Left lung (tissue), 10 donors: ENCODE data around the gene PLIN5. TPM values are rescaled to one million over a fixed set of nuclear protein-coding genes. Genes with fewer than 3 reads are reported as not detected.
"Not testable (repeated sequence)": the region's sequence is repeated elsewhere in the genome, so short reads cannot be mapped to it uniquely, and the experiment has no call there.

Source experiments
- ATAC-seq: fragments of 200-7000 bp; cut with Tn5 transposase; one replicate; pipeline ENCODE4 v1.9.1; 2020; ENCODE audit warnings: moderate library complexity
- DNase-seq, 4 donors: peaks; one replicate each; pipeline ENCODE4 v3.0.0-alpha.2; 2013 to 2020
- H3K27ac ChIP-seq, 2 donors: fragments of 200-600 bp; sonication (generic) in 1 of 2; one replicate each; pipeline versions ENCODE4 v1.5.0 to v1.8.0; 2020 to 2021
- H3K27me3 ChIP-seq, 2 donors: fragments of 200-600 bp; sonication (generic) in 1 of 2; one replicate each; pipeline versions ENCODE4 v1.5.0 to v1.8.0; 2020 to 2021
- H3K36me3 ChIP-seq, 2 donors: fragments of 200-600 bp; sonication (generic) in 1 of 2; one replicate each; pipeline versions ENCODE4 v1.5.0 to v1.8.0; 2020 to 2021
- H3K4me1 ChIP-seq, 2 donors: fragments of 200-600 bp; one replicate each; pipeline ENCODE4 v1.8.0; 2021
- H3K4me3 ChIP-seq, 2 donors: fragments of 200-600 bp; sonication (generic) in 1 of 2; one replicate each; pipeline versions ENCODE4 v1.5.0 to v1.8.0; 2020 to 2021; ENCODE audit warnings: mild to moderate bottlenecking in 1 of 2
- H3K9me3 ChIP-seq, 2 donors: fragments of 200-600 bp; sonication (generic) in 1 of 2; one replicate each; pipeline versions ENCODE4 v1.5.0 to v1.8.0; 2020 to 2021
- intact Hi-C, 2 donors: fragments of 100-400 bp; cut with DNase I; formaldehyde crosslinking; loops; one replicate each; pipeline versions ENCODE4 v1.11.2 to v1.14.2; 2022
- polyA plus RNA-seq, 6 donors: library from polyadenylated mRNA; unstranded; fragments of 120-200 nt; gene quantifications; one replicate each; pipeline ENCODE4 v1.2.1, GENCODE V29; 2013; ENCODE audit not compliant: insufficient read length in 6 of 6
- total RNA-seq, 2 donors: library from RNA; stranded (reverse); fragmentation: NEBNext Ultra II Directional; extraction: Animal tissue kit (Norgen Biotek cat#: 25700); gene quantifications; one replicate each; pipeline ENCODE4 v1.2.1, GENCODE V29; 2021
- TF ChIP-seq, protein P1 (sequence below), 2 donors: fragments of 200-600 bp; sonication (generic) in 1 of 2; IDR thresholded peaks; one replicate each; pipeline versions ENCODE4 v1.5.0 to v1.8.0; 2021; ENCODE audit warnings: antibody characterized with exemption in 2 of 2
- donor health status: DM: no; HTN: yes; CAD: no.
- donor health status: DM: no; HTN: no; CAD: no.

The PLIN5 gene
- total and polyA plus RNA-seq, 8 donors, result 1.8 to 15.9 (median 2.4) TPM

DNA sequence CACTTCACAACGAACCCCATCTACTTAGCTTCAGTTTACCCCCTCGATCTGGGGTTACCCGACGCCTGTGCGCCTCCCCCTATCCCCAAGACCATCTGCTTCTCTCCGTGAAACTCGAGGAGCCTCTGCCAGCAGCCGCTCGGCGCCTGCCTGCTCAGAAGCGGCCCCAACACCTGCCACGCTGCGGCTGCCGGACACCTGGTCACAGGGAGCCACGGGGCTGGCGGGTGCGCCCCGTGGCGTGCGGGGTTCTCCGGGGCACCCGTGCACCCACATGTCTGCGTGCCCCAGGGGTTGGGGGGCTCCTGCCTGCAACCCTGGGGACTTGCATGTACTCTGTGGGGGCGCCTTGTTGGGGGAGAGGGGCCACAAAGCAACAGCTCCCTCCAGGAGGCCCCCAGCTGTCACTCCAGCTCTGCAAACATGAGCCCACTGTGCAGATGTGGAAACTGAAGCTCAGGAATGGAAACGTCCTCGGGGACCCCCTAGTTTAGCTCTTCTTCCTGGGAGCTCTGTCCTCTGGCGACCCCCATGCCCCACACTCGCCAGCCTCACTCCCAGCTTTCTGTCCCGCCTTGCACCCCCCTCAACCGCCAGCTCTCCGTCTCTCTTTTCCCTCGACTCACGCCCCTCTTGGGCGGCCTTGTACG, 31.5 kb upstream of the PLIN5 start:
- H3K27ac ChIP-seq, result no peak overlapping the region
- H3K36me3 ChIP-seq, result no peaks in the 10 kb centered on the region
- H3K4me3 ChIP-seq, result no peak overlapping the region
- peaks cover 0 to 3% of the 10 kb centered on the region in 2 donors for H3K27me3 ChIP-seq
- no peaks in the 10 kb centered on the region for H3K9me3 ChIP-seq
- H3K4me1 ChIP-seq, result peaks cover 0 to 47% of the 10 kb centered on the region in 2 donors
- TF ChIP-seq, protein P1, sequence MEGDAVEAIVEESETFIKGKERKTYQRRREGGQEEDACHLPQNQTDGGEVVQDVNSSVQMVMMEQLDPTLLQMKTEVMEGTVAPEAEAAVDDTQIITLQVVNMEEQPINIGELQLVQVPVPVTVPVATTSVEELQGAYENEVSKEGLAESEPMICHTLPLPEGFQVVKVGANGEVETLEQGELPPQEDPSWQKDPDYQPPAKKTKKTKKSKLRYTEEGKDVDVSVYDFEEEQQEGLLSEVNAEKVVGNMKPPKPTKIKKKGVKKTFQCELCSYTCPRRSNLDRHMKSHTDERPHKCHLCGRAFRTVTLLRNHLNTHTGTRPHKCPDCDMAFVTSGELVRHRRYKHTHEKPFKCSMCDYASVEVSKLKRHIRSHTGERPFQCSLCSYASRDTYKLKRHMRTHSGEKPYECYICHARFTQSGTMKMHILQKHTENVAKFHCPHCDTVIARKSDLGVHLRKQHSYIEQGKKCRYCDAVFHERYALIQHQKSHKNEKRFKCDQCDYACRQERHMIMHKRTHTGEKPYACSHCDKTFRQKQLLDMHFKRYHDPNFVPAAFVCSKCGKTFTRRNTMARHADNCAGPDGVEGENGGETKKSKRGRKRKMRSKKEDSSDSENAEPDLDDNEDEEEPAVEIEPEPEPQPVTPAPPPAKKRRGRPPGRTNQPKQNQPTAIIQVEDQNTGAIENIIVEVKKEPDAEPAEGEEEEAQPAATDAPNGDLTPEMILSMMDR (IDR thresholded peaks at IDR 0.05), result no peak
- no peak for DNase-seq
- no peak for ATAC-seq
- intact Hi-C loops, result no loop called here

DNA sequence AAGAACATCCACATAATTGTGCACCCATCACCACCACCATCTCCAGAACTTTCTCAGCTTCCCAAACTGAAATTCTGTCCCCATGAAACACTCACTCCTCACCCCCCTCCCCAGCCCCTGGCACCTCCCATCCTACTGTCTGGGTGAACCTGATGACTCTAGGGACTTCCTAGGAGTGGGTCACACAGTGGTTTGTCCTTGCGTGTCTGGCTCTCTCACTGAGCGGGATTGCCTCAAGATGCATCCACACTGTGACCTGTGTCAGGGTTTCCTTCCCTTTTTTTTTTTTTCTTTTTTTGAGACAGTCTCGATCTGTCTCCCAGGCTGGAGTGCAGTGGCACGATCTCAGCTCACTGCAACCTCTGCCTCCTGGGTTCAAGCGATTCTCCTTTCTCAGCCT, 28.5 kb upstream of the PLIN5 start:
- peak overlapping the region in 1 of 2 donors; percentile 74 for H3K27ac ChIP-seq
- intact Hi-C loops, H3K36me3 ChIP-seq, DNase-seq, H3K4me3 ChIP-seq, H3K9me3 ChIP-seq, H3K27me3 ChIP-seq: not testable (repeated sequence)
- ATAC-seq, result peak; percentile 54
- H3K4me1 ChIP-seq, result peaks cover 0 to 66% of the 10 kb centered on the region in 2 donors

DNA sequence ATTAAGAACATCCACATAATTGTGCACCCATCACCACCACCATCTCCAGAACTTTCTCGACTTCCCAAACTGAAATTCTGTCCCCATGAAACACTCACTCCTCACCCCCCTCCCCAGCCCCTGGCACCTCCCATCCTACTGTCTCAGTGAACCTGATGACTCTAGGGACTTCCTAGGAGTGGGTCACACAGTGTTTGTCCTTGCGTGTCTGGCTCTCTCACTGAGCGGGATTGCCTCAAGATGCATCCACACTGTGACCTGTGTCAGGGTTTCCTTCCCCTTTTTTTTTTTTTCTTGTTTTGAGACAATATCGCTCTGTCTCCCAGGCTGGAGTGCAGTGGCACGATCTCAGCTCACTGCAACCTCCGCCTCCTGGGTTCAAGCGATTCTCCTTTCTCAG, 27.1 kb upstream of the PLIN5 start:
- DNase-seq, H3K36me3 ChIP-seq, H3K9me3 ChIP-seq, H3K27me3 ChIP-seq, intact Hi-C loops, H3K4me3 ChIP-seq: not testable (repeated sequence)
- Histone ChIP-seq H3K27ac (peak overlapping the region in 1 of 2 donors; percentile 74), H3K4me1 (peaks cover 0 to 66% of the 10 kb centered on the region in 2 donors)
- ATAC-seq, result peak; percentile 65

DNA sequence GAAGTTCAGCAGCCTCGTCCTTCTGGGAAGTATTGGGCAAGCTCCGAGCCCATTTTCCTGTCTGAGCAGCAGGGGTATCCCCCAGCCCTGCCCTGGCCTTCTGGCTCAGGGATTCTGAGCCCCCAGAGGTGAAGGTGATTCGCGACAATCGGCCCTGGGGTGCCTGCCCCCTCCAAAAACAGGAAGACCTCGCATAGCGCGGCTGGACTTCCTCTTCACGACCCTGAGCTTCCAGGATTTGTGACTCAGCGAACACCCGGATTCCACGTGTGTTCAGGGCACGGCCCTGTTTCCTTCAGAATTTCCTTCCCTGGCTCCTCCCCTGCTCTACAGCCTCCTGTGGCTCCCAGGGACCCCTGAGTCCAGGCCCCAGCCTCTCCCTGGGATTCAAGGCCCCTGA, 24.5 kb upstream of the PLIN5 start, which contains the start of gene SEMA6B:
Gene SEMA6B (minus strand): TSS at position 116 of the 400 bp plus-strand sequence. CDS start 1,227 bp downstream, outside the sequence.
- DNase-seq, result peak in 1 of 4 donors; percentile 78
- Histone ChIP-seq H3K9me3 (no peaks in the 10 kb centered on the region), H3K27me3 (no peaks in the 10 kb centered on the region), H3K4me3 (peak within 1 kb of the TSS in 1 of 2 donors; percentile 58), H3K4me1 (peaks cover 0 to 62% of the 10 kb centered on the region in 2 donors), H3K27ac (peak within 1 kb of the TSS; percentile 53 to 84), H3K36me3 (peaks cover 0 to 23% of the 10 kb centered on the region in 2 donors)
- peak; percentile 43 for ATAC-seq
- intact Hi-C loops, result loop anchor here in 1 of 2 donors (5.0 kb wide), 1 partner anchor 78 kb away; the partner anchor contains the start of gene TNFAIP8L1
- TF ChIP-seq, protein P1 (IDR thresholded peaks at IDR 0.05), result no peak

DNA sequence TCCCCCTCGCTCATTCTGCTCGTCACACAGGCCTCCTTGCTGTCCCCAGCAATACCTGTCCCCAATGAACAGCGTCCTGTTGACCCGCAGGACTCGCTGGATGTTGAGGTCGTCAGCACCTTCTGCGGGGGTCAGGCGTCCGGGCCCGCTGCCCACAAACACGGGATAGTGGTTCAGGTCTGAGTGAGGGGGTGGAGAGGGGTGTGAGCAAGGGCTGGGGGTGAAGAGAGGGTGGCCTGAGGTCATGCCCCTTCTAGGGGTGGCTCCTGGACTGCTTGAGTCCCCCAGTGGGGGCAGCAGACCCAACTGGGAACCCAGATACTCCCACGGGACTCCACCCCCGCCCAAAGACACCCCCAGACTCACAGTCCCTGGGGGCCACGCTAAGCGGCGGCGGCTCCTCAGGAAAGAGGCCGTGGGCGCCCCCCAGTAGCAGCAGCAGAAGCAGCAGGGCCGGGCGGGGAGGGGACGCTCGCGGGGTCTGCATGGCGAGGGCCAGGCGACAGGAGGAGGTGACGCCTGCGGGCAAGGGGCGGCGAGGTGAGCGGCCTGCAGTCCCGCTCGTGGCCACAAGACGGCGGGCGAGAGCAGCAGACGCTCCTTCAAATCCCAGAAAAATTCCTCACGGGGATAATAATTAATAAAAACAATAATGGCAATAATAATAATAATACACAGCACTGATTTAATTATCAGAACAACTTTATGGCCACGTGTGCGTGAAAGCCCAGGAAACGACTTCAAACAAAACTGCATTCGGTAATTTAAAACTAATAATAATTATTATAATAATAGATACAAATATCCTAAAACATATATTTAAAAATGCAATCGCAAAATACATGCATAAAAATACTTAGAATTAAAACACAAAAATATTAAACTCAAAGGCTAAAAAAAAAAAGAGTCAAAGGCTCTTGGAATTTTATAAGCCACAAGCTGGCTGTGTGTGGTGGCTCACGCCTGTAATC, 23.2 kb upstream of the PLIN5 start:
- Histone ChIP-seq H3K9me3 (no peaks in the 10 kb centered on the region), H3K4me1 (peaks cover 0 to 58% of the 10 kb centered on the region in 2 donors), H3K36me3 (peaks cover 0 to 33% of the 10 kb centered on the region in 2 donors), H3K27me3 (no peaks in the 10 kb centered on the region), H3K4me3 (peak overlapping the region in 1 of 2 donors; percentile 58), H3K27ac (peak overlapping the region in 1 of 2 donors; percentile 84)
- ATAC-seq (peak; percentile 52), DNase-seq (peak in 2 of 4 donors; percentile 32 to 90)
- intact Hi-C loops, result loop anchor here in 1 of 2 donors (5.0 kb wide), 1 partner anchor 79 kb away; the partner anchor contains the start of gene TNFAIP8L1
- TF ChIP-seq, protein P1 (IDR thresholded peaks at IDR 0.05), result peak; percentile 100
